Neural progenitor cell (in vitro differentiated cells): ENCODE measurements around the gene RXRA.

ENCODE experiments used
- EZH2 ChIP-seq: fragments of 200-600 bp; sonication (generic); IDR thresholded peaks from 2 replicates; pipeline ENCODE4 v1.6.1; 2017; ENCODE audit warnings: antibody characterized with exemption, mild to moderate bottlenecking, moderate library complexity
- TF ChIP-seq, protein P1 (sequence below): fragments of 200-600 bp; sonication (generic); IDR thresholded peaks from 2 replicates; pipeline ENCODE4 v1.5.1; 2017; ENCODE audit warnings: antibody characterized with exemption, mild to moderate bottlenecking

DNA sequence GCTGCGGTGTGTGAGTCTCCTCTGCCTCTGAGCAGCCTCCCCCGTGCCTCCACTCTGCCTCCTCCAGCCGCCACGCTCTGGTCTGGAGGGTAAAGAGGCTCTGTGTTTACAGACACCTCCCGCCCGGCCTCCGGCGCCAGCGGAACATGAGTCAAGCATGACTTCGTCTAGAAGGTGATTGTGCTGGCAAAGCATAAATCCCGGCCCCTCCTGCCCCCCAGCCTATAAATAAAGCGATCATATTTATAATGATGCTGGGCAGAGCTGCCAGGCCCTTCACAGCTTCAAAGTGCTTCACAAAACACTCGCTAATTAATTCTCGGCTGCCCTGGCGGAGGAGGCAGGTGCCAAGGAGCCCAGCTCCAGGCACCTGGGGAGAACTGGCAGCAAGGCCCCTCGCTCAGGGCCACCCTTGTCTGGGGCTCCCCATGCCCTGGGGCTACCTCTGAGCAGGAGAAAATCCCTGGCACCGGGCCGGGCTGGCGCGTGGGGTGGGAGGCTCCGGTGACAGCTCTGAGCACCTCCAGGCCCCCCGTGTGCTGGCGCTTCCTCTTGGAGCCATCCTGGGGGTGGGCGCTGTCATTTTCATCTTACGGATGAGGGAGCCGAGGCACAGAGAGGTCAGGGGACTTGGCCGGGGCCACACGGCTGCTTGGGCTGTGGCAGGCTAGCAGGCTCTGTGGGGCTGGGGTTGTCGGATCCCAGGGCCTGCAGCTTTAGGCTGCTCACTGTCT is 87.8 kb downstream of the RXRA start:
- TF ChIP-seq, protein P1, sequence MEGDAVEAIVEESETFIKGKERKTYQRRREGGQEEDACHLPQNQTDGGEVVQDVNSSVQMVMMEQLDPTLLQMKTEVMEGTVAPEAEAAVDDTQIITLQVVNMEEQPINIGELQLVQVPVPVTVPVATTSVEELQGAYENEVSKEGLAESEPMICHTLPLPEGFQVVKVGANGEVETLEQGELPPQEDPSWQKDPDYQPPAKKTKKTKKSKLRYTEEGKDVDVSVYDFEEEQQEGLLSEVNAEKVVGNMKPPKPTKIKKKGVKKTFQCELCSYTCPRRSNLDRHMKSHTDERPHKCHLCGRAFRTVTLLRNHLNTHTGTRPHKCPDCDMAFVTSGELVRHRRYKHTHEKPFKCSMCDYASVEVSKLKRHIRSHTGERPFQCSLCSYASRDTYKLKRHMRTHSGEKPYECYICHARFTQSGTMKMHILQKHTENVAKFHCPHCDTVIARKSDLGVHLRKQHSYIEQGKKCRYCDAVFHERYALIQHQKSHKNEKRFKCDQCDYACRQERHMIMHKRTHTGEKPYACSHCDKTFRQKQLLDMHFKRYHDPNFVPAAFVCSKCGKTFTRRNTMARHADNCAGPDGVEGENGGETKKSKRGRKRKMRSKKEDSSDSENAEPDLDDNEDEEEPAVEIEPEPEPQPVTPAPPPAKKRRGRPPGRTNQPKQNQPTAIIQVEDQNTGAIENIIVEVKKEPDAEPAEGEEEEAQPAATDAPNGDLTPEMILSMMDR, result no peak
- TF ChIP-seq EZH2, result no peak
